Measurements from ENCODE around the gene NAXE.
"Not testable (repeated sequence)": the region's sequence is repeated elsewhere in the genome, so short reads cannot be mapped to it uniquely, and the experiment has no call there.

Gene NAXE

DNA sequence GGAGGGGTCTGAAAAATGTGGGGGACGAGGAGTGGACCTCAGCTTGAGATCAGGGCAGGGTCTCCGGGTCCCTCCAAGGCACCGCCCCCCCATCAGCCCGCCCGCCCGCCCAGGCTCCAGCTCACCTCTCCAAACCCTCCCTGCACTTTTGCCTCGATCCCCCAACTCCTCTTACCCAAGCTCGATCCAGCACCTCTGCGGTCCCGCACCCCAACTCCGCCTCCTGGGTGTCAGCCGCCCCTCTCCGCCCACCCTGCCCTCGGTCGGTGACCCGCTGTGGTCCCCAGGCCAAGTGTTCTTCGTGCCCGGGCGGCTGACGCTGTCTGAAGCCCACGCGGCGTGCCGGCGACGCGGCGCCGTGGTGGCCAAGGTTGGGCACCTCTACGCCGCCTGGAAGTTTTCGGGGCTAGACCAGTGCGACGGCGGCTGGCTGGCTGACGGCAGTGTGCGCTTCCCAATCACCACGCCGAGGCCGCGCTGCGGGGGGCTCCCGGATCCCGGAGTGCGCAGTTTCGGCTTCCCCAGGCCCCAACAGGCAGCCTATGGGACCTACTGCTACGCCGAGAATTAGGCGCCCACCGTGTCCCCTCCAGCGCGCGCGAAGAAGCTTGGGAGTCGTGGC, 33.3 kb downstream of the NAXE start:
- no peak for DNase-seq

DNA sequence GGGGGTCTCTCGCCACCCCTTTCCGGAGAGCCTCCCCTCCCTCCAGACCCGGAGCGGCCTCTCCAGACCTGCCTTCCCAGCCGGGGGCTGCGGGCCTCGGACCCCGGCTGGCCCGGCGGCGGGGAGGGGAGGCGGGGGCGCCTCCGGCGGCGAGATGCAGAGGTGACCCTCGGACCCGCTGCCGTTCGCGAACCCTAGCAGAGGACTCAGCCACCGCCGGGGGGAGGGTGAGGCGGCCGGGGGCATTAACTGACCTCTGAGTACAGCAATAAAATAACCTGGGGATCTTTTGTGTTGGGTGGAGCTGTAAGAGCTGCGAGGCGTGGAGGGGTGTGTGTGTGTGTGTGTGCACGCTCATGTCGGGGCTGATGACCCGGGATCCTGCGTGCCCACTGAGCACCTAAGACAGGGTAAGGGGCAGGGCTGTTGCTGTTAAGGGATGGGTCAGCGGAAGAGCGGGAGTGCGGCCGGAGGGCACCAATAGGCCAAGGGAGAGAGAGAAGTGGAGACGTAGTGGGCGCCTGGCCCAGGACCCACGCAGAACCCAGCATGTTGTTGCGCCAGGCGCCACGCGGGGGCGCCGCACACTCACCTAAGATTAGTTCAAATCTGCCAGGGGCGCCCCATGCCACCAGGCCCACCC, 34.0 kb downstream of the NAXE start:
- DNase-seq: peak; percentile 70

DNA sequence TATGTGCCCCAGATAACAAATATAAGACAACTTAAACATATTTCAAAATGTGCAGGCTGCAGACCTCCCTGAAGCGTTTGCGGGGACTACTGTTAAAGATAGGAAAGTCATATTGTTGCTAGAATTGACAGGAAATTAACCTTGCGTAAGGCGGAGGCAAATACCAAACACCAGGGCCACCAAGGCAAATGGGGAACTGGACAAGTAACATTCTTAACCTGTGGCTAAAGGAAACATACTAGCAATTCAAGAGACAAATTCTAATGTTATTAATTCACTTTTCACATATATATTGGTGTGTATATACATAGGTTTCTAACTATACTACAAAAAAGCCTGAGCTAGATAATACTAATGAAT, 34.5 kb downstream of the NAXE start:
- no peak for DNase-seq

DNA sequence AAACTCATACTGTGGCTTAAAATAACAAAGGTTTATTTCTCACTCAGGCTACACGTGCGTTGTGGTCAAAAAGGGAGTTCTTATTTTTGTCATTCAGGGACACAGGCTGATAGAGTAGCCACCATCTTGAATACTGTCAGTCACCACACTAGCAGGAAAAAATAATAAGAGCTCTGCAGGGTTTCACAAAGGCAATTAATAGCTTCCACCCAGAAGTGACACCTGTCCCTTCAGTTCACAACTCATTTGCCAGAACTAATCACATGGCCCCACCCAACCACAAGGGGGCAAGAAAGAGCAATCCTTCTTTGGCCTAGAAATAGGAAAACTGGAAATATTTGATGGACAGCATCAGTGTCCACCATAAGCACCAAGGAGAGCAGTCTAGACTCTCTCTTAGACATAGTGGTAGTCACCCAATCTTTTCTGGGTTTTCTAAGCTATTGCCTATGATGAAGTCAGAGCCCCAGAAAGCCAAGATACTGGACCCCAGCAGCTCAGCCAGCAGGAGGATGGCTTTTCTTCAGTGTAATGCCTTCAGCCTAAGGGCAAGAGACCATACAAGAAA, 35.8 kb downstream of the NAXE start:
- peak; percentile 42 for DNase-seq

DNA sequence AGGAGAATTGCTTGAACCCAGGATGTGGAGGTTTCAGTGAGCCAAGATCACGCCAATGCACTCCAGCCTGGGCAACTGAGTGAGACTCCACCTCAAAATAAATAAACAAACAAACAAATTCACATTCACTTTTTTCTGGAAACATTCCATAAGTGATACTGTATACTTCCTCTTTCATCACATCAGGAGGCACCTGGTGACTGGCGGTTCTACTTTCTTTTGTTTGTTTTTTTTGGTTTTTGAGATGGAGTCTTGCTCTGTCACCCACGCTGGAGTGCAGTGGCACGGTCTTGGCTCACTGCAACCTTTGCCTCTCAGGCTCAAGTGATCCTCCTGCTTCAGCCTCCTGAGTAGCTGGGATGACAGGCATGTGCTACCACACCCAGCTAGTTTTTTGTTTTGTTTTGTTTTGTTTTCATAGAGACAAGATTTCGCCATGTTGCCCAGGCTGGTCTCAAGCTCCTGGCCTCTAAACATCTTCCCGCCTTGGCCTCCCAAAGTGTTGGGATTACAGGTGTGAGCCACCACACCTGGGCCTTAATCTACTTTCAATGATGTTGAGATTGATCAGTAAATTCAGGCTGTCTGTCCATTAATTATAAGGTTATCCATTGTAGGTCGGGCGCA, 38.4 kb downstream of the NAXE start:
- DNase-seq: no peak

DNA sequence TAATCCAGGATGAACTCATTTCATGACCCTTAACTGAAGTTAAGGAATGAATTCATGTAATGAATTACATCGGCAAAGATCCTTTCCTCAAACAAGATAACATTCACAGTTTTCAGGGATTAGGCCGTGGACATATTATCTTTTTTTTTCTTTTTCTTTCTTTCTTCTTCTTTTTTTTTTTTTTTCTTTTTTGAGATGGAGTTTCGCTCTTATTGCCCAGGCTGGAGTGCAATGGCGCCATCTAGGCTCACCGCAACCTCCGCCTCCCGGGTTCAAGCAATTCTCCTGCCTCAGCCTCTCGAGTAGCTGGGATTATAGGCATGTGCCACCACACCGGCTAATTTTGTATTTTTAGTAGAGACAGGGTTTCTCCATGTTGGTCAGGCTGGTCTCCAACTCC, 39.6 kb downstream of the NAXE start:
- not testable (repeated sequence) for DNase-seq

DNA sequence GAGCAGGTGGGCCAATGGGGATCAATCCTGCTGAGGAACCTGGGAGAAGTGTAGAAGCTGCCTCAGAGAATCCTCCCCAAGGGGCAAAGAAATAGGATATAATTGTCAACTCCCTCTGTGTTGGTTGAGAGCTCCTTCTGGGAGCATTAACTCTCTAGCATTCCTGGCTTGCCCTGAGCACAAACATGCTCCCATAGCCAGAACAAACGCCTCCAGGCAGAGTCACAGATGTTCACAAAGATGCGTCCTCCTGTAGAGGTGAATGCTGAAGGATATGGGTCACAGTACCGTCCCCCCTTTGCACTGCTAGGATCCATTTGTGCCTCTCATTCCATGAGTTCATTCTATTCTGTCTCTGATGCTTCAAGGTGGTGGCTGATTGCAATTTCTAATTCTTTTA, 40.8 kb downstream of the NAXE start:
- DNase-seq: no peak

DNA sequence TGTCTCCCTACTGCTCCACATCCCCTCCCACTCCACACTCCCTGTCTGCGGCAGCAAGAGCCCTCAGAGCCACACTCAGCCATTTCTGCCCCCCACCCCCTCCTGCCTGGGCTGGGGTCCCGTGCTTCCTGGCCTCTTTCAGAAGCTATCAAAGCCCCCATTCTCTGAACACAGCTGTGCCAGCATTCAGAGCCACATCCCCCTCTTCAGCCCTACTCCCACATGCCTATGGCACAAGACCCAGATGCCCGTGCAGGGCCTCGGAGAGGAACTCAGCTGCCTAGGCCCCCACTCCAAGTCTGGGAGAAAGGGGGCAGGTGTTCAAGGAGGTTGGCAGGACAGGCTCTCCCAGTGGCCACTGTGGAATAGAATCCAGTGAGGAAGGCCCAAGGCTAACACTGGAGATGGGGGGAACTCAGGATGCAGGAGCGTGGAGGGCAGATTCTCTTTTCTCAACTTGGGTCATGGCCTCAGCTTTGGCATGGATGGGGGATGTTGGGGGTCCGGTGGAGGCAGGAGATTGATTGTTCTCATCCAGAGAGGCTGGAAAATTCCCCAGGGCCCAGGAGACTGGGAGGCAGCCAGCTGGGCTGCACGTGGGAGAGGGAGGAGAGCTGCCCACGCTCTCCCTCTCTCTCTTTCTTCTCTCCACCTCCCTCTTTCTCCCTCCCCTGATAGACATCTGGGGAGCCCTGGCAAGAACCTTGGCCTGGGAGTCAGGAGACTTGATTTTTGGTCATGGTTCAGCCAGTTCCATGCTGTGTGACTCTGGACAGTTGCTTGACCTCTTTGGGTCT, 46.8 kb downstream of the NAXE start:
- no peak for DNase-seq

DNA sequence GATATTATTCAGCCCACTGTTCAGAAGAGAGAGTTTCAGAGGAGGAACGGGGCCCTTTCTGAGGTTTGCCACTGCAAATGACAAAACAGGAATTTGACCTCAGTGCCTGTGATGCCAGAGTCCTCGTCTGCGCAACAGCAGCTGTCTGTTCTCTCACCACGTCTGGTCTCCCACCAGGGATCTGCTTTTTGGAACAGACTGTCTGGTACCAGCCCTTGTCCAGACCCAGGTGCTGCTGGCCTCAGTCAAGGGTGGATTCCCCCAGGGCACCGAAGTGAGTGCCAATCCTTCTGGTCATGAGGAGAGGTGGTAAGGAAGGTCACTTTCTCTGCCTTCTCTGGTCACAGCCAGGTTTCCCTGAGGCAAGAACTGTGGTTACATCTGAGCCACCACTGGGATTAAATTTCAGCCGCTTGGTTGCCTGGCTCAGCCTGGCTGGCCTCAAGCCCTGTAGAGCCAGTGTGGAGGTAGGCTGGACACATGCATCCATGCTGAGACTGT, 48.1 kb downstream of the NAXE start:
- no peak for DNase-seq

DNA sequence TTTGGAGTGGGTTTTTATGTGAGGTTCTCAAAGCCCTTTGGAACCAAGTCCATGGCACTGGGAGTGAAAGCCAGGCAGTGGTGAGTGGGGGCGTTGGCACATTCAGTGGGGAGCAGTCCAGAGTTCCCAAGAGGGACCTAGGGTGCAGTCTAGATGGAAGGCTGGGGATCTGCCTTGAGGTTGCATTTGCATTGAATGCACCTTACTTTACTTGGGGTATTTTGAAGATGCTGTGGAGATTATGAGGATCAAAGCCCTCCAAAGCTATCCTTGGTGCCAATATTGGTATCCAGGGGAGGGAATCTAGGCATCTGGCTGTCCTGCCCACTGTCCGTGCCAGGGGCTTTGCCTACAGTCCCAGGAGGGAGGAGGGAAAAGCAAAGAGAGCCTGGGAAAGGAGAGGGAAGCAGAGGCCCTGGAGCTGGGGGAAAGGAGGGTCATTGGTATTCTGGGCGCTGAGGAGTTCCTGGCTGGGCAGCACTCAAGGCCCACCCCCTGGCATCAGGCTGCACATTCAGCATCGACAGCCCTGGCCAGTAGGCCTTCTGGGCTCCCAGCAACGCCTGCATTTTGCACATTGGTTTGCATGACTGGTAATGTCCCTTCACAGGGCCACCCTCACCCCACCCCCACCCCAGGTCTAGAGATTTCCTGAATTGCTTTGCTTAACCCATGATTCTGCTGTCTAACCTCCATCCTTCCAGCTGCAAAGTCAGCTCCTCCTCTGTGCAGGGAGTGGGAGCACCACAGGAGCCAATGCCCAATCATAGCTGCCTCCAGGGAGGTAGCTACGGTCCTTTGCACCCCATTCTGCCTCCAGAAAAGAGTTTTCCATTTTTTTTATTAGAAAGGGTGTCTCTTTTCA, 49.5 kb downstream of the NAXE start:
- no peak for DNase-seq

DNA sequence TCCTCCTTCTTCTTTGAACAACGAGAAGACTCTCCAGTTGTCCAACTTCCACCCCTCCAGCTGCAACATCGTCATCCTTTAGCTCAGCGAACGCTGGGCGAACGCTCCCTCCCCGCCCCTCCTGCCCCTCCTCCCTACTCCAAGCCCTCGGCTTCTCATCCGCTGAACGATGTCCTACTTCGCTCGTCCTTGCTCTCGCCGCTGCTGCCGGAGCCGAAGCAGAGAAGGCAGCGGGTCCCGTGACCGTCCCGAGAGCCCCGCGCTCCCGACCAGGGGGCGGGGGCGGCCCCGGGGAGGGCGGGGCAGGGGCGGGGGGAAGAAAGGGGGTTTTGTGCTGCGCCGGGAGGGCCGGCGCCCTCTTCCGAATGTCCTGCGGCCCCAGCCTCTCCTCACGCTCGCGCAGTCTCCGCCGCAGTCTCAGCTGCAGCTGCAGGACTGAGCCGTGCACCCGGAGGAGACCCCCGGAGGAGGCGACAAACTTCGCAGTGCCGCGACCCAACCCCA, 50.2 kb downstream of the NAXE start, which contains the start of gene BCAN:
Gene BCAN, plus strand, starts transcription at position 357 of the 504 bp plus-strand sequence. CDS start 3,938 bp downstream, outside the sequence.
- DNase-seq: peak; percentile 21

DNA sequence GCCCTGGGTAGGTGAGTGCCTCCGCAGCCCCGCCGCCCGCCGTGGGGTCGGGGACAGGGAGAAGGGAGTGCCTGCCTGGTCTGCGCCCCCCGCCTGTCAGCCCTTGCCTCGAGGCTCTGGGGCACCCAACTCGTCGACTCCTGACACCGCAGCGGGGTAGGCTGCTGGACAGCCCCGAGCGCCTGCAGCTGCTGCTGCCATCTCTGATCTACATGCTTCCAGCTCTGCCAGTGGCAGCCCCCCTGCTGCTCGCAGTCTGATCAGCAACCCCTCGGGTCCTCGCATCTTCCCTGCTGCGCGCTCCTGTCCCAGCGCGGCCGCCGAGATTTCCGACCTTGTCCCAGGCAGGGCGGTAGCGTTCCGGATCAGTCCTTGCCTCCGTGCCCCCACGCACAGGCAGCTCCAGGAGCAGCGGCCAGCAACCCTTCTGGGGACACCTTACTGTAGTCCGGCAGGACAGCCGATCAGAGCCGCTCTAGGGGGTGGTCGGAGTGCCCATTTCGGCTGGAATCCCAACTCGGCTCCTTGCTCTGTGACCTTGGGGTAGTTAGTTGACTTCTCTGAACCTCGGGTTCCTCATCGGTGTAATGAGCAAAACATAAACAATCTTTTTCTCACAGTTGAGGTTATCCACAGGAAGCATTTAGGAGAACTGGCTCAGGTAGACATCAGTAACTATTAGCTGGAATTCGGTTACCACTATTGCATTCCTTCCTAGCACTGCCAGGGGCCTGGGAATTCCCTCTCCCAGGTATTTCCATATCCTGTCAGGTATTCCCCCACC, 50.9 kb downstream of the NAXE start:
- DNase-seq: no peak

DNA sequence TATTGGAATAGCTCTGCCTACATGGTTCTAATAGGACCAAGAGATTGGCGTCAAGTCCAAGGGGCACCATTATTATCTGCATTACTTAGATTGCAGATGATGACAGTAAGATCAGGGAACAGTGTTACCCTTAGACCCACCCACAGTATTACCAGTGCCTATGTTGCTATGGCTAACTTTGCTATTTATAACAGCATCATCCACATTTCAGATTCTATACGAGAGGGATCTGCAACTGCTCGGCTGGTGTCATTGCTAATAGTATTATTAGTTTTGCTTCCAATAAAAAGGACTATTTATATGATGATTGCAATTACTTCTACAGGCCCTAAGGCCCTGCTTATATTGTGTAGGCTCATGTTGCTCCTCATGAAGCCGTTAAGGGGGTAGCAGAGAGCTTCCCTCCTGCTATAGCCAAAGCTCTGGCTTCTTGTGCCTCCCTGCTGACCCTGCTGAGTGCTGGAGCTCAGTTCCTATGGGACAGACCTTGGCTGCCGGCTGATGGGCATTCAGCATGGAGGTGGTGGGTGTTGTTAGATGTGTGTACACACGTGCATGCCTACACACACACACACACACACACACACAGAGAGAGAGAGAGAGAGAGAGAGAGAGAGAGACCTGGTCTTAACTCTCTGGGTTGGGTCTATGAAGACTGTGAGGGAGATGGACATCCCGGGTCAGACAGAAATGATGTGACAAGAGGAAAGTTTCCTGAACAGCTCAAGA, 51.6 kb downstream of the NAXE start:
- no peak for DNase-seq

DNA sequence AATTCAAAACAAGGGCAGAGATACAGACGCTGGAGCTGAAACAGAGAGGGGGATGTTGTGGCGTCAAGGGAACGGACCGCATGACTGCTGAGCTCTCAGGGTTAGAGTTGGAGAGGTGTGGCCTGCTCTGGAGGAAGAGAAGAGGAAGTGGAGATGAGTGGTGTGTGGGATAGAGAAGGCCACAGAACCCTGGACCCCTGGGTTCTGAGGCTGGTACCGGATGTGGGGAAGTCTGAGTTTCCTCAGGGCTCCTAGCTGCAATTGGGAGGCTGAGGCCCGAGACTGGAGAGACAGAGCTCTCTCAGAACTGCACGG, 52.2 kb downstream of the NAXE start:
- peak; percentile 14 for DNase-seq

Data from activated naive CD4-positive, alpha-beta T cell treated with Interleukin-2 at 50 U/mL for 16 hours (primary cell).